Measurements from ENCODE around the gene CETN1. TPM values are rescaled to one million over a fixed set of nuclear protein-coding genes. Genes with fewer than 3 reads are reported as not detected.

The CETN1 gene
- total RNA-seq, 2 donors from 2014 or later = not detected

DNA sequence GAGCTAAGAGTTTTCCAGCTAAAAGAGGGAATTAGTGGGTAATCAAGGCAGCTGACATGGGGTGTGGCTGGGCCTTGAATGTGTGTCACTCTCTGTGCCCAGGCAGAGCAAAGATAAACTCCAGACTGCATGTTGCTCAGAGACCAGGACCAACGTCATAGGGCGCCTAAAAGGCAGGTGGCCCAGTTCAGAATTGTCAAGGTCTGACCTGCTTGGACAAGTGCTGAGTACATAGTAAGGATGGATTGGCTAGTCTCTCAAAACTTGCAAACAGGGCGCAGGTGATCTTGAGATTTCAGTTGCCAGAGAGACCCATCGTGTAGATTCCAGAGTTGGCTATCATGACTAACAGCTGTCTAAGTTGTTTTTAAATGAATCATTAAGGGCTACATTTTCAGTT is 35.6 kb downstream of the CETN1 start:
- no peaks in the 10 kb centered on the region for H3K36me3 ChIP-seq
- no peak for DNase-seq
- H3K27ac ChIP-seq = no peak overlapping the region
- intact Hi-C loops (cut with DNase I) = loop anchor here (10.0 kb wide), 1 partner anchor 111 kb away; the partner anchor contains the start of gene COLEC12
- no peak overlapping the region for H3K9ac ChIP-seq (ENCODE audit: low read depth in 2 of 2, low read length in 2 of 2)
- H3K4me3 ChIP-seq = no peak overlapping the region
- H3K27me3 ChIP-seq = no peaks in the 10 kb centered on the region
- H3K4me1 ChIP-seq = no peaks in the 10 kb centered on the region
- TF ChIP-seq, protein P1, sequence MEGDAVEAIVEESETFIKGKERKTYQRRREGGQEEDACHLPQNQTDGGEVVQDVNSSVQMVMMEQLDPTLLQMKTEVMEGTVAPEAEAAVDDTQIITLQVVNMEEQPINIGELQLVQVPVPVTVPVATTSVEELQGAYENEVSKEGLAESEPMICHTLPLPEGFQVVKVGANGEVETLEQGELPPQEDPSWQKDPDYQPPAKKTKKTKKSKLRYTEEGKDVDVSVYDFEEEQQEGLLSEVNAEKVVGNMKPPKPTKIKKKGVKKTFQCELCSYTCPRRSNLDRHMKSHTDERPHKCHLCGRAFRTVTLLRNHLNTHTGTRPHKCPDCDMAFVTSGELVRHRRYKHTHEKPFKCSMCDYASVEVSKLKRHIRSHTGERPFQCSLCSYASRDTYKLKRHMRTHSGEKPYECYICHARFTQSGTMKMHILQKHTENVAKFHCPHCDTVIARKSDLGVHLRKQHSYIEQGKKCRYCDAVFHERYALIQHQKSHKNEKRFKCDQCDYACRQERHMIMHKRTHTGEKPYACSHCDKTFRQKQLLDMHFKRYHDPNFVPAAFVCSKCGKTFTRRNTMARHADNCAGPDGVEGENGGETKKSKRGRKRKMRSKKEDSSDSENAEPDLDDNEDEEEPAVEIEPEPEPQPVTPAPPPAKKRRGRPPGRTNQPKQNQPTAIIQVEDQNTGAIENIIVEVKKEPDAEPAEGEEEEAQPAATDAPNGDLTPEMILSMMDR (IDR thresholded peaks at IDR 0.05) = no peak
- no peaks in the 10 kb centered on the region for H3K9me3 ChIP-seq

DNA sequence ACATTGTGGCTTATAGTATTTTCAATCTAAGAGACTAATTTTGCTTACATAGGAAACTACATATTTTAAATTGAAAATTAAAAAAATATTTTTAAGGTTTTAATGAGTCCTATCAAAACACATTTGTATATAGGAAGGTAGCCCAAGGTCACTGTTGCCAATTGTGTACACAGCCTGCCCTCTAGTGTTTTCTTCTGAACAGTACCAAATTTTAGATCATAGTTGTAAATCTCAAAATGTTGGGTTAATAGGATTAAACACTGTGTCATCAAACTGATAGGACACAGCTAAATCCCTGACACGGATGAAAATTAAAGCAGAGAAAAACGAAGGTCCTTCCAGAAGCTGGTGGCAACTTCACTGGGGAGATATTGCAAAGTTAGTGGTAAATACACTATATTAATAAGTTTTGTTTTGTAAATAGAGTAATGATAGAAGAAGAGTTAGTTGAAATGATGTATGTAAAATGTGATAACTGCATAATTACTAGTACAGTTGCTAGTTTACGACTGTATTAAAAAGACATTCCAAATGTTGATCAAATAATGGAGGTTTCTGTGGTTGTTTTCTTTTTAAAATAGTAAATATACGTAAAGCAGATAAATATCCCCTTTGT is 36.3 kb downstream of the CETN1 start:
- no peaks in the 10 kb centered on the region for H3K4me1 ChIP-seq
- H3K27me3 ChIP-seq = no peaks in the 10 kb centered on the region
- no peak overlapping the region for H3K9ac ChIP-seq (ENCODE audit: low read depth in 2 of 2, low read length in 2 of 2)
- H3K4me3 ChIP-seq = no peak overlapping the region
- H3K9me3 ChIP-seq = no peaks in the 10 kb centered on the region
- no peak overlapping the region for H3K27ac ChIP-seq
- TF ChIP-seq, protein P1 (IDR thresholded peaks at IDR 0.05) = peak; percentile 38
- intact Hi-C loops (cut with DNase I) = loop anchor here (10.0 kb wide), 1 partner anchor 112 kb away; the partner anchor contains the start of gene COLEC12
- no peak for DNase-seq
- H3K36me3 ChIP-seq = no peaks in the 10 kb centered on the region

DNA sequence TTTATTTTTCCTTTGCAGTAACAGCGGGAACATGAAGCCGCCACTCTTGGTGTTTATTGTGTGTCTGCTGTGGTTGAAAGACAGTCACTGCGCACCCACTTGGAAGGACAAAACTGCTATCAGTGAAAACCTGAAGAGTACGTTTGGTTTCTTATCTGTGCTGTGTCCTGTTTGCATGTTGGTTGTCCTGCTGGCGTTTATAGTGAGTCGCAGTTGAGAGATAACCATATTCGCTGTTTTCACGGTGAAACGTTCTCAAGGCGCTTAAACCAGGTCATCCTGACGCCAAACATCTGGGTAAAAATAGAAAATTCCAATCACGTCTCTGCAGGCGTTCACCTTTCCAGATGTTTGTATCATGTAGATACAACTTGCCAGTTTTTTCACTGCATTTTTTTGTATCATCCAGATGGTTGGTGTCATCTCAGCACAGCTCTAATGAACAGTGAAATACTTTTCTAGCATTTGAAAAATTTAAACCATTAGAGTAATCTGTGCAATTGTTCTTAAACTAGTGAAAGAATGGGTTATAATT is 37.9 kb downstream of the CETN1 start:
- no peaks in the 10 kb centered on the region for H3K9me3 ChIP-seq
- intact Hi-C loops (cut with DNase I) = loop anchor here (10.0 kb wide), 1 partner anchor 113 kb away; the partner anchor contains the start of gene COLEC12
- no peaks in the 10 kb centered on the region for H3K36me3 ChIP-seq
- H3K4me1 ChIP-seq = no peaks in the 10 kb centered on the region
- no peak overlapping the region for H3K27ac ChIP-seq
- H3K27me3 ChIP-seq = no peaks in the 10 kb centered on the region
- no peak for DNase-seq
- TF ChIP-seq, protein P1 (IDR thresholded peaks at IDR 0.05) = no peak
- H3K4me3 ChIP-seq = no peak overlapping the region
- no peak overlapping the region for H3K9ac ChIP-seq (ENCODE audit: low read depth in 2 of 2, low read length in 2 of 2)

DNA sequence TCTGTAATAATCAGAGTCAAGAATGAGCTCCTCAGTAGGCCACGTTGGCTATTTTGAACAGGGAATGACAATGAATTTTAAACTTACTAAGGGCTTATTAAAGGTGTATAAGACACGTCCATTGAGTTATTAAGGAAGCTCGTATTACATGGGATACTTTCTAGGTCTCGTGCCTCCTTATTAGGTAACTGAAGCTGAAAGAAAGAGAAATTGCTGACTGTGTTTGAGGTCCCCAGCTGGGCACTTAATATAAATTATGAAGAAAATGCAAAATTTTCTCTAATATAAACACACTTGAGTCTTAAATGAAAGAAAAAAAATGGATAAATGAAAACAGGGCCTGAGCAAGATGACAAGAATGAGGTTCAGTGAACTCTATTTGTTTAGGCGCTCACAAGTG is 38.4 kb downstream of the CETN1 start:
- intact Hi-C loops (cut with DNase I) = loop anchor here (10.0 kb wide), 1 partner anchor 114 kb away; the partner anchor contains the start of gene COLEC12
- Histone ChIP-seq H3K9me3 (no peaks in the 10 kb centered on the region), H3K9ac (ENCODE audit: low read depth in 2 of 2, low read length in 2 of 2) (no peak overlapping the region), H3K27me3 (no peaks in the 10 kb centered on the region), H3K4me1 (no peaks in the 10 kb centered on the region), H3K27ac (no peak overlapping the region), H3K36me3 (no peaks in the 10 kb centered on the region), H3K4me3 (no peak overlapping the region)
- no peak for DNase-seq
- TF ChIP-seq, protein P1 (IDR thresholded peaks at IDR 0.05) = no peak

DNA sequence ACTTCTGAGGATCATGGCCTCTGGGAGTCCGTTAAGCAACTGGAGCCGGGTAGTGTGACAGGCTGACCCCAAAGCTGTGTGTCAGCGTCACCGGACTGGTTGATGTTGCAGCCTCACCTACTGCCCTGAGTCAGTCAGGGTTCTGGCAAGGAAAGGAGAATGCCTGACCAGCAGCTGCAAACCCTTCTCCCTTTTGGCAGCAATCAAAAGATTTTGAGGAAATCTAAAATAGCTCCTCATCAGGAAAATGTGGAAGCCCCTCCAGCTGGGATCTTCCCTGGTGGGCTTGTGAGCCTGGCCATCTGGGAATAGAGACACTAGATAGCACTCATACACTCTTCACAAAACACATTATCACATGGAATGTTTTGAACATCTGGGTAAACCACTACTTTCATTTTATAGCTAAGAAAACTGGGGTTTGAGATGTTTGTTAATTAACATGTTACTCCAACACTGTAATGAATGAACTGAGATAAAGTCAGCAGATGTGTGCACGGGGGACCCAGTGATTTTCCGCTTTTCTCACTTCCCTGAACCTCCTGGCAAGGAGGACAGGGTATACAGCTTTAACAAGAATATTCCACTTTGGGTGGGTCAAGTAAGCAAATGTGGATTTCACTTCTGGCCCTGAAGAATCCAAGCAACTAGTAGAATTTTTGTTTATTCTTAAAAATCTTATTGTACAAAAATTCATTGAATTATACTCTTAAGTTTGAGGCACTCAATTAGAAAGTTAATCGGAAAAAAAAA is 41.3 kb downstream of the CETN1 start:
- intact Hi-C loops (cut with DNase I) = loop anchor here (5.0 kb wide), 1 partner anchor 216 kb away; no protein-coding TSS in a partner anchor
- H3K4me3 ChIP-seq = no peak overlapping the region
- H3K27ac ChIP-seq = no peak overlapping the region
- no peak overlapping the region for H3K9ac ChIP-seq (ENCODE audit: low read depth in 2 of 2, low read length in 2 of 2)
- H3K27me3 ChIP-seq = no peaks in the 10 kb centered on the region
- no peak for DNase-seq
- no peaks in the 10 kb centered on the region for H3K4me1 ChIP-seq
- TF ChIP-seq, protein P1 (IDR thresholded peaks at IDR 0.05) = no peak
- H3K36me3 ChIP-seq = no peaks in the 10 kb centered on the region
- H3K9me3 ChIP-seq = no peaks in the 10 kb centered on the region
